Measurements from ENCODE around the gene KATNIP. TPM values are rescaled to one million over a fixed set of nuclear protein-coding genes. Genes with fewer than 3 reads are reported as not detected.
A peak's percentile ranks its signal among the peaks of the same experiment; 100 is the strongest.

Gene KATNIP
- 83.0 and 106 TPM in 2 replicates for total RNA-seq (2011; cell fraction: chromatin; rRNA removed; ENCODE audit: low replicate concordance)
- total RNA-seq (2011; cell fraction: nucleolus; rRNA removed) = 39.1 and 48.2 TPM in 2 replicates
- 52.3 and 52.5 TPM in 2 replicates for total RNA-seq (2011; cell fraction: nucleoplasm; rRNA removed)
- total RNA-seq (2014; rRNA removed) (6.9 and 11.2 TPM in 2 replicates), total RNA-seq (2014; rRNA removed; fragmentation: Illumina TruSeq; extraction: Trizol) (9.0 and 10.2 TPM in 2 replicates), total RNA-seq (2015; rRNA removed; fragmentation: Illumina TruSeq; extraction: Trizol) (10.2 and 10.7 TPM in 2 replicates), total RNA-seq (2021) (9.9 and 13.2 TPM in 2 replicates), polyA plus RNA-seq (2011; rRNA removed) (7.6 and 10.2 TPM in 2 replicates), polyA plus RNA-seq (2014; fragmentation: Illumina TruSeq; extraction: Trizol) (9.7 and 10.1 TPM in 2 replicates), polyA plus RNA-seq (2014; fragmentation: Nextera tagmentation; extraction: Ambion mirVana) (1 to 10 TPM; 1.7 to 2.6 TPM), polyA plus RNA-seq (2014; rRNA removed) (8.0 and 10.3 TPM in 2 replicates), polyA minus RNA-seq (2011; rRNA and poly(A)+ RNA removed) (26.5 and 29.0 TPM in 2 replicates), Bru-seq, nascent RNA (percentile 52 among the genes with signal in this experiment), BruChase-seq, experiment 1, labeled RNA remaining after a 2-hour chase (percentile 56 among the genes with signal in this experiment), BruChase-seq, experiment 2, labeled RNA remaining after a 6-hour chase (percentile 56 among the genes with signal in this experiment)
- 6.3 TPM in 2 replicates for polyA plus RNA-seq (2011; cell fraction: cytosol; rRNA removed)
- 37.3 and 42.3 TPM in 2 replicates for polyA plus RNA-seq (2011; cell fraction: nucleus; rRNA removed)
- 7.8 and 9.3 TPM in 2 replicates for polyA plus RNA-seq (2012)
- 6.8 and 8.2 TPM in 2 replicates for polyA minus RNA-seq (2011; cell fraction: cytosol; rRNA and poly(A)+ RNA removed)
- polyA minus RNA-seq (2011; cell fraction: nucleus; rRNA and poly(A)+ RNA removed) = 21.3 and 32.2 TPM in 2 replicates
- long read RNA-seq, experiment 1, partial matches to known transcripts = 12 of 22 reads
- long read RNA-seq, experiment 1, other reads (novel, unspliced or antisense) = 10 of 22 reads
- long read RNA-seq, experiment 2, partial matches to known transcripts = 0 of 6 reads
- long read RNA-seq, experiment 2, other reads (novel, unspliced or antisense) = 6 of 6 reads
- long read RNA-seq, experiment 3, partial matches to known transcripts = 0 of 1 reads
- long read RNA-seq, experiment 3, other reads (novel, unspliced or antisense) = 1 of 1 reads

DNA sequence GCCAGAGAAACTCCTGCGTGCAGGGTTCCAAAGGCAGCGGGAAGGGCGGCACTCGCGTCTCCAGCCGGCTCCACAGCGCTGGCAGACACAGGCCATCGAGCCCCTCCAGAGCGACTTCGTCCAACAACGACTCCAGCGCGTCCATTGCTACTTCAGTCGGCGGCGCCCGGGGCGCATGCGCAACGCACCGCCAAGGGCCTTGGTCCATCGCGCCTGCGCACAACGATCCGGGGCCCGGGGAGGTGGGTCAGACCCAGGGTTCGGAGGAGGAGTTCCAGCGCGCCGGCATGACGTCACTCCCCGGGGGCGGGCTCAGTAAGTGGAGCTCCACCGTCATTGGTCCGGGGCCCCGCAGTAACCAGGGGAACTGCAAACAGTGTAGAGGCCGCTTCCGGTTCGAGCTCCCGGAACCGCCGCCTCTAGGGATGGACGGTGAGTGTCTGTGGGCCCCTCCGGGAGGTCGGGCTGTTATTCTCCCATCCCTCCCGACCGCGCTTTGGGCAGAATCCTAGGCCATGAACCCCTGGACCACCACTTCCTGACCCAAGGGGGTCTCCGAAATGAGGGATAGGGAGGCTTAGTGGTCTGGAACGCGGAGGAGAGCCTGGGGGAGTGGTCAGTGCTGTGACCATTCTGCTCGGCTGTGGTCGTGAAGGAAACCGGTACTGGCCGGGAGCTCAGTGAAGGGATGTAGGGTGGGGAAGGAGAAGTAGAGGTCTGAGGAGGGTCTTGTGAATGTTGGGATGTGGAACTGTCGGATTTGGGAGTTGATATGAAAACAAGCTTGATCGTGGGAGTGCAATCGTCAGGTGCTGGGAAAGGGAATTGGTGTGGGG, at the start of gene KATNIP, which contains the start of gene GTF3C1:
Gene KATNIP, plus strand, starts transcription at position 399 of the 836 bp plus-strand sequence. Its CDS starts 27 bp downstream, at position 426.
Gene GTF3C1, minus strand, starts transcription at position 168 of the 836 bp plus-strand sequence. Its CDS starts 23 bp downstream, at position 145.
- intact Hi-C loops (cut with micrococcal nuclease) = no loop called here
- ChIA-PET POLR2A (interaction anchor here (0.6 to 2.2 kb wide), 8 partner anchors 11 to 82 kb away, joined by 3 to 11 read pairs (median 4); no protein-coding TSS in a partner anchor), CTCF (ENCODE audit: low intra/inter-chr PET ratio) (no interaction called here)
- Histone ChIP-seq H2AFZ (ENCODE audit: low read depth, low read length) (peak within 1 kb of the TSS; percentile 99), H3K36me3 (ENCODE audit: control insufficient read depth, insufficient read depth, low read length) (peaks cover 18% of the 10 kb centered on the region; the same call in 2 of the 3 replicates), H3K79me2 (ENCODE audit: control insufficient read depth, insufficient read depth, low read length) (peaks cover 40% of the 10 kb centered on the region), H3K4me2 (ENCODE audit: insufficient read depth, low read length) (peak within 1 kb of the TSS; percentile 96), H3K4me3 (peak within 1 kb of the TSS; percentile 92), H3K4me1 (replicated peaks in 1 of 2; ENCODE audit: control insufficient read depth in 2 of 2, insufficient read depth in 2 of 2, low read length in 2 of 2) (peaks cover 21 to 23% of the 10 kb centered on the region in 2 experiments), H3K27me3 (ENCODE audit: control insufficient read depth in 2 of 2, insufficient read depth in 2 of 2, low read length in 2 of 2) (no peaks in the 10 kb centered on the region), H4K20me1 (replicated peaks; ENCODE audit: control insufficient read depth, insufficient read depth, low read length) (peaks cover 16% of the 10 kb centered on the region), H3K9ac (ENCODE audit: insufficient read depth in 1 of 2, low read depth in 2 of 2, low read length in 2 of 2) (peak within 1 kb of the TSS; percentile 77 to 90), H3K9me3 (replicated peaks; ENCODE audit: control insufficient read depth, insufficient read depth, low read depth, low read length) (no peaks in the 10 kb centered on the region), H3K27ac (ENCODE audit: extremely low read depth, low read depth, low read length) (peak within 1 kb of the TSS; percentile 56), H3K9me1 (ENCODE audit: control insufficient read depth, insufficient read depth, low read length) (no peaks in the 10 kb centered on the region)
- DNase-seq (ENCODE audit: extremely low read depth in 1 of 4, low spot score in 3 of 4) (peak; percentile 99 to 100 (median 100)), ATAC-seq (peak; percentile 98), FAIRE-seq (peak; percentile 92)
- no TSS peak for BruUV-seq (replicated peaks)
- in situ Hi-C loops (cut with MboI) = no loop called here
- under 1% methylated on average over 52 of the region's 59 CpGs for WGBS (ENCODE audit: insufficient coverage, low coverage, missing lambda C conversion rate)
- TF ChIP-seq ZNF408 (CRISPR knock-in tag; IDR thresholded peaks at IDR 0.05; ENCODE audit: low read depth) (no peak), SETDB1 (IDR thresholded peaks at IDR 0.05; ENCODE audit: low read length) (no peak), PHB2 (IDR thresholded peaks at IDR 0.05; ENCODE audit: low read depth) (no peak), ZNF41 (CRISPR knock-in tag; conservative IDR thresholded peaks at IDR 0.05) (no peak), LCOR (CRISPR knock-in tag; IDR thresholded peaks at IDR 0.05) (no peak), ZNF445 (CRISPR knock-in tag; IDR thresholded peaks at IDR 0.05; ENCODE audit: low read depth) (no peak), LARP7 (IDR thresholded peaks at IDR 0.05) (peak; percentile 93), RBBP5 (IDR thresholded peaks at IDR 0.05; ENCODE audit: borderline replicate concordance, insufficient read depth, low read length, poor library complexity, severe bottlenecking) (peak; percentile 37), PHF8 (IDR thresholded peaks at IDR 0.05; ENCODE audit: borderline replicate concordance, low read length) (peak; percentile 93; the same call in 1 of the 2 replicates), HMG20B (CRISPR knock-in tag; IDR thresholded peaks at IDR 0.05) (no peak)
- TF ChIP-seq, protein P1, sequence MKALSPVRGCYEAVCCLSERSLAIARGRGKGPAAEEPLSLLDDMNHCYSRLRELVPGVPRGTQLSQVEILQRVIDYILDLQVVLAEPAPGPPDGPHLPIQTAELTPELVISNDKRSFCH (CRISPR knock-in tag; IDR thresholded peaks at IDR 0.05) = no peak
- TF ChIP-seq, protein P1 (tag; IDR thresholded peaks at IDR 0.05) = no peak
- TF ChIP-seq, protein P2, sequence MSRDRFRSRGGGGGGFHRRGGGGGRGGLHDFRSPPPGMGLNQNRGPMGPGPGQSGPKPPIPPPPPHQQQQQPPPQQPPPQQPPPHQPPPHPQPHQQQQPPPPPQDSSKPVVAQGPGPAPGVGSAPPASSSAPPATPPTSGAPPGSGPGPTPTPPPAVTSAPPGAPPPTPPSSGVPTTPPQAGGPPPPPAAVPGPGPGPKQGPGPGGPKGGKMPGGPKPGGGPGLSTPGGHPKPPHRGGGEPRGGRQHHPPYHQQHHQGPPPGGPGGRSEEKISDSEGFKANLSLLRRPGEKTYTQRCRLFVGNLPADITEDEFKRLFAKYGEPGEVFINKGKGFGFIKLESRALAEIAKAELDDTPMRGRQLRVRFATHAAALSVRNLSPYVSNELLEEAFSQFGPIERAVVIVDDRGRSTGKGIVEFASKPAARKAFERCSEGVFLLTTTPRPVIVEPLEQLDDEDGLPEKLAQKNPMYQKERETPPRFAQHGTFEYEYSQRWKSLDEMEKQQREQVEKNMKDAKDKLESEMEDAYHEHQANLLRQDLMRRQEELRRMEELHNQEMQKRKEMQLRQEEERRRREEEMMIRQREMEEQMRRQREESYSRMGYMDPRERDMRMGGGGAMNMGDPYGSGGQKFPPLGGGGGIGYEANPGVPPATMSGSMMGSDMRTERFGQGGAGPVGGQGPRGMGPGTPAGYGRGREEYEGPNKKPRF (IDR thresholded peaks at IDR 0.05; ENCODE audit: low read depth, low read length) = no peak

Measured in K562 (cell line).